ENCODE results near the gene ARF1.

ARF1 gene

DNA sequence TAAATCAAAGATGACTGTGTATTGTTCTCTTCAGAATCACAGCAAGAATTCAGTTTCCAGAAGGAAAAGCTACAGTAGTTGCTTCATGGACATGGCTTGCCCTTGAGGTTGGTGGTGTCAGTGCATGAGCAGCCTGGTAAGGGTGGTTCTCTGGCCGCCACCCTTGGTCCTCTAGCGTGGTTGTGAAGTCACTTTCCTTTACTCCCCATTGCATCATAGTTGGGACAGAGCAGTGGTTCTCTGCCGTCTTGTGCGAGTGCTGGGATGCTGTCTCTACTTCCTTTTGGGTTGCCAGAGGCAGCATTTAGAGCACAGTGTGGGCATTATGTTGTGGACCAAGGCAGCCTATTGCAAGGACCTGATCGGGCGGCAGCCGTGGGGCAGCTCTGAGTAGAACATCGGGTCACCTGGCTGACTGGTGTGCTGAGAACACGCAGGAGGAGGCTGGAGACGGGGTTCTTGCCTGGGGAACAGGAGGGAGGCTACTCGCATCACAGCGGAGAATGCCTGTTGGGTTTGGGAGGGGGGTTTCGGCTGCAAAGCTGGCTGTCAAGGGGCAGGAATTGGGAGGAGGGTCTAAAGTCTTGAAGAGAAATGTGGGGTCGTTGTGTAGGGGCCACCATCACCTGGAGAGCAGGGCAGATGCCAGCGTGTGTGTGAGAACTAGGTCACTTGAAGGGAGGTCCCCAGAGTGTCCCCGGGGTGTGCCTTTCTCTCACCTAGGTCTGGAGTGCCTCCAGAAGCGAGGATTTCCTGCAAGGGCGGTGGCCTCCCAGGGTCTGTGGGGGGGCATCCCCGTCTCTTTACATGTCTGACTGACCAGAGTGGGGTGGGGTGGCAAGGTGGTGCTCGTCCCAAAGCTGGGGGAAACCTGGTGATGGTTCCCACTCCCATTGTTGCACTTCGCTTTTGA lies 6.3 kb downstream of the ARF1 start:
- DNase-seq = no peak

DNA sequence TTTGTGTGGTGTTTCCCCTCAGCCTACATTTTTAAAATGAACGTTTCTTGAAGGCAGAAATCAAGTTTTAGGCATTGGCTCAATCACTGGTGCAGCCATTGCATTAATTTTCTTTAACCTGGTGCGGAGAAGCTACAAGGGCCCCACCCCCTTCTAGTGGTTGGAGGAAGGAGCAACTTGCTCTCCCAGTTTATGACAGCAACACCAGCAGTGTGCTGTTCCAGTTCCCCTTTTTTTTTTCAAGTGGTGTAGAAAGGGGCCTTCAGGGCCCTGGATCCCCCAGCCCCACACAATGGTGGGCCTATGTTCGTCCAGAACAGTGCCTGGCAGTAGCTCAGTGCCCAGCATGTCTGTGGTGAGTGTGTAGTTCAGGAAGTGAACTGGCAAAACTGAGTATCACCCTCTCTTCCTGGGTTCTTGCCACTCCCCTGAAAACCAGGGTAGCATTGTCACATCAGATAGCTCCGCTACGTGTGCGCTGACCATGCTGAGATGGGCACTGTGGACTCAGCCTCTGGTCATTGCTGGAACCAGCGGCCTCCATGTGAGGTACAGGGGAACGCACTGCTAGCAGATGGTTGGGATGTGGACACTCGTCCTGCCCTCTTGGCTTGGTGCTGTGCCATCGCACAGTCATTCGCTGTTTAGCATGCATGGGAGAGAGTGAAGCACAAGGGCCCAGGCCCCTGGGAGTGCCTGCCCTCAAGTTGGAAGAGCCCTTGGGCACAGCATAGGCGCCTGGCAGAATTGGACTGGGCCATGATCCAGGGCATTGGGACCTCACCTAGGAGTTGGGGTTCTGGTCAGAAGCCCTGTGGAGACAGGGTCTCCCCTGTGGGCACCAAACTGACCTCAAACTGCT lies 7.2 kb downstream of the ARF1 start:
- no peak for DNase-seq

DNA sequence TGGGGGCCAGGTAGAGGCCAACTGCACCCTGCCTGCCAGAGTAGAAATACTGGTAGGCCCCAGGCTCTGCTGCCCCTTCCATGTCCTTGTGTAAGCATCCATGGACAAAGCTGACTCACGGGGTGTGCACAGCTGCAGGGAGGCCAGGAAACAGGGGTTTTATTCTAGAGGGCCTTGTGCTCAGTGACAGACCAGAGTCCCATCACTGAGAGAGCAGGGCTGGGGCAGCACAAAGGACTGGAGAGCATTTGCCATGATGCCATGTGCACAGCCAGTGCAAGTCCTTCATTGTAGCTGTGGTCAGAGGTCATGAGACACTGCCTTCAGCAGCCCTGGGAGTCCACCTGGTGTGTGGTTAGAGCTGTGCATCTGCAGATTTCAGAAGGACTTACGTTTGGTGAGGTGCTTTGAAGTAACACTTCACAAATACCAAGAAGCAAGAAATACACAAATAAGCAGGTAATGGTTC lies 8.1 kb downstream of the ARF1 start:
- DNase-seq = no peak

DNA sequence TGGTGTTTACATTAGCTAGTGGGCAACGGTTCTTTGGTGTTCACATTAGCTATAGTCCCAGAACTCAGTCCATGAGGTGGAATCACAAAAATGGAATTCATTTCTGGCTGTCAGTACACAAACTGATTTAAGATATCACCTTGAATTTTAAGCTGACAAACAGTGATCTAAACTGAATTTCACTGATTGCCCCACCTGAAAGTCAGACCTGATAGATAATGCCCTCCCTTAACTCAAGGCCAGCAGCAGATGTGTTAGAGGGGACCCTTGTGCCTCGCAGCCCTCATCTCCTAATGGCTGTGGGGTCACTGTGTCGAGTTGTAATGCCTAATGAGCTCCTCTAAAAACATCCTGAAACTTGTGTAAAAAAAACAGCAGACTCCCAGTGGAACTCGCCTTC lies 8.6 kb downstream of the ARF1 start:
- DNase-seq = no peak

DNA sequence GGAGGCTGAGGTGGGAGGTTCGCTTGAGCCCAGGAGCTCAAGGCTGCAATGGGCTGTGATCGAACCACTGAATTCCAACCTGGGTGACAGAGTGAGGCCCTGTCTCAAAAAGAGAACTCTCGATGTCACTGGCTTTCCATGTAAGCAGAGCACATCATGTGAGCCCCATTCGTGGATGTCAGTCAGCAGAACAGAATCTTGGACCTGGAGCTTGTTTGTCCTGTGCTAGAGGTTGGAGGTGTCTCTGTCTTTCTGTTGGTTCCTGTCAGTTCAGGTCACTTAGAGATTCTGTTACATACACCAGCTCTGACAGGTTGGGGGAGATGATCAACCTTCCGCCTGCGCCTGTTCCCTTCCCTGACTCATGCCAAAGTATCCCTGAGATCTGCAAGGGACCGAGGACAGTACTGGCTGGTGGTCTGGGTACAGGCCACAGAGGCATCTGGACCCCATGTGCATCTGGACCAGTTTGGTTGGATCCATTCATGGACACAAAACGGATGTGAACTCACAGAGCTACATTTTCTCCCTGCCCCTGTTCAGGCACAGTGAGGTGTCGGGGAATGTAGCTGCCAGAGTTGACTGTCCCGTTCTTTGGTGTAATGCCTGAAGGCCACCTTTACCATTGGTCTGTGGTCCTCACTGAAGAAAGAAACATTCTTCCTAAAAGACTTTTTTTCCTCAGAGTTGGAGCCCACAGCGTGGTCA lies 10.0 kb downstream of the ARF1 start:
- no peak for DNase-seq

DNA sequence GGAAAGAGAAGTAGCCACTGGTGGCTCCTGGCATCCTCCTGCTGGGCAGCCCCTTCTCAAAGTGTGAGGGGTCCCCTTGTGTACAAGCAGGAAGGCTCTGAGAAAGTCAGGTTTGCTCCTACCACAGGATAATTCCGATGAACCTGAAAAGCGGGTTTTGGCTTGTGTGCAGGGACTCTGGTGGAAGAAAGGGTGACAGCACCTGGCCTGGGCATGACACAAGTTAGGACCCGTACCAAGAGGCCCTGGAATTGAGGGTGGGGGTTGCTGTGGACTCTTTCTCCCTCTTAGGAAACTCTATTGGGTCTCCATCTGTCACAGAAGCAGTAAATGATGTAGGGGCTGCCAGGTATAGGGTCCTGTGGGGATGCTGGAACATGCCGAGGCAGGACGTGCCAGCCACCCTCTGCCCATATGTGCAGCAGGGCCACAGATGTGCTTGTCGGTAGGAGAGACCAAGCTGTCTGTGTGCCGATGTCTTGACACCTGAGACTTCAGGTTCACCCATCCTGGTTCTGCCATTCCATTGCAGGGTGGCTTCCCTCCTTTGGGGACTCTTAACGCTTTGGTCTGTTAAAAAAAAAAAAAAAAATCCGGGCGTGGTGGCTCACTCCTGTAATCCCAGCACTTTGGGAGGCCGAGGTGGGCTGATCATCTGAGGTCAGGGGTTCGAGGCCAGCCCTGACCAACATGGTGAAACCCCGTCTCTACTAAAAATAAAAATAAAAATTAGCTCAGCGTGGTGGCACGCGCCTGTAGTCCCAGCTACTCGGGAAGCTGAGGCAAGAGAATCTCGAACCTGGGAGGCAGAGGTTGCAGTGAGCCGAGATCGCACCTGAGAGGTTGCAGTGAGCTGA lies 10.8 kb downstream of the ARF1 start:
- no peak for DNase-seq

DNA sequence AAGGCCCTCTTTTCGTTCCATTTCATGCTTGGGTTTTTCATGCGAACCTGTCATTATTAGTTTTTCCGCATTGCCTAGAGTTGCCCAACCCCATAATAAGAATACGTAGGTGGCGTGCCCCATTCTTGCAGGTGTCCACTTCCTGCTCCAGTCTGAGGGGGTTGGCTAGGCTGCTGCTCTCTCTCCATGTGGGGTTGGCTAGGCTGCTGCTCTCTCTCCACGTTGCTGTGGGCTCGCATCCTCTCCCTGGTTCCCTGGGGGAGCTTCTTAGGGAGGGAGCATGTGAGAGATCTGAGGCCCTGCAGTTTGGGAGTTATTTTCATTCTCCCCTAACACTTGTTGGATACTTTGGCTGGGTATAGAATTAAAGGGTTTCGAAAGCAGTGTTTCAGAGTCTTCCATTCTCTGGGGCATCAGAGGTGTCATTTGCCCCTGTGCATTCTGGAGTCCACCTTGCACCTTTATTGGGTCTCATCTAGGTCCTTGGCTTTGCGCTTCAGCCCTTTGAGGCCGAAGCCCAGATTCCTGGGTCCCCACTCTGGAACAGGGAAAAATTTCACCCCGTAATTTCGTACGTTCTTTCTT lies 12.0 kb downstream of the ARF1 start:
- no peak for DNase-seq

DNA sequence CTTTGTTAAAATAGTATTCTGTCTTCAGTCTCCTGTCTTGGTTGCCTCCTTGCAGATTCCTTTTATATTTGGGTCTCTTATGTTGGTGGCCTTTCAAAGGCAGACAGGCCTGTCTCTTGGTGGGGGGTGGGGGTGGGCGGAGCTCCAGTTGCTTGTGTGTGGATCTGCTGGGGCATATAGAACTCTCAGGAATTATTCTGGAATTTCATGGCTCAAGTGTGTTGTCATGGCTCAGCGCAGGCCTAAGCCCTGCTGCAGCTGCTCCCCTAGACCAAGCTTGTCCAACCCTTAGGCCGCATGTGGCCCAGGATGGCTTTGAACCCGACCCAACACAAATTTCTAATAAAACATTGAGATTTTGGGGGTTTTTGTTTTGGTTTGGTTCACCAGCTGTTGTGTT lies 12.7 kb downstream of the ARF1 start:
- DNase-seq = no peak

DNA sequence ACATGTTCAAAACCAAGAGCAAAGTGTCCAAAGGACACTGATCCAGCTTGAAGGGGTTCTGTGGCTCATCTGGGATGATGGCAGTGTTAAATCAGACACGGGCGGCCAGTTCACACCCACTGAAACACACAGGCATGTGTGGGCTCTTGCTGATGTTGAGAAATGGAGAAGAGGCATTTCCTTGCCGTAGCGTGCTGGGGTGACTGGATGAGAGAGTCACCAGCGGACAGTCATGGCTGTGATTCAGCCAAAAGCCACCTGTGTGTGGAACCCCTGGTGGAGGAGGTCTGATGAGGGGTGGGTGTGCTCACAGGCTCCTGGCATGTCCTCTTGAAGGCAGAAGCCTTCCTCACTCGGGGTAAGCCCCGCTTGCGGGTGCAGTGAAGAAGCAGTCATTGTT lies 13.4 kb downstream of the ARF1 start:
- no peak for DNase-seq

DNA sequence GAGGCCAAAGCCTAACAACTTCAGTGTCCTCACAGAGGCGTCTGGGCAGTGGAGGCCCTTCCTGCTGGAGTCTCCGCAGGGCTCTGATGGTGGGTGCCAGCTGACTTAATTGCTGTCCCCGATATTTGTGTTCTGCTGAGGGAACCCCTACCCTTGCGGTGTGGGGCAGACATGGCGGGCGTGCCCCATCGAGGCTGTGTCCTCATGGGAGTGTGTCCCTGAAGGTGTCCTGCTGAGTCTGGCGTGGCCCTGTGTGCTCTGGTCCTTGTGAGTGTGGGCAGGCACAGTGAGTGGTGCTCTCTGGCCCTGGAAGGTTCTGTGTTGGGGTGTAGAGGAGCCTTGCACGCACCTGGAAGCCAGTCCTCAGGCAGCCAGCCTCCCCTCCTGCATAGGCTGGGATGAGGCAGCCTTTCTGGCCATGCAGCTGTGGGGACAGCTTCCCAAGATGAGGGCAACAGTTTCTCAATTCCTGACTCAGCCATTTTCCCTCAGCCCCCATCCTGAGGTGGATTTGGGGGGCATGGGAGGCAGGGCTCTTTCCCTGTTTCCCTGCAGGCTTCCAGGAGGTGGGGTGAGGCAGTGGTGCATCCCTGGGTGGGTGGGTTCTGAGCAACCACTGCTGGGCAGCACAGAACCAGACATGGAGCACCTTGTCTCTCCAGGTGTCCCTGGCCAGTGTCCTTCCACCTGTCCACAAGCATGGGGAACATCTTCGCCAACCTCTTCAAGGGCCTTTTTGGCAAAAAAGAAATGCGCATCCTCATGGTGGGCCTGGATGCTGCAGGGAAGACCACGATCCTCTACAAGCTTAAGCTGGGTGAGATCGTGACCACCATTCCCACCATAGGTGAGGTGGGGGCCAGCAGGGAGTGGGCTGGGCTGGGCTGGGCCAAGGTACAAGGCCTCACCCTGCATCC lies 14.2 kb downstream of the ARF1 start:
- DNase-seq = no peak

DNA sequence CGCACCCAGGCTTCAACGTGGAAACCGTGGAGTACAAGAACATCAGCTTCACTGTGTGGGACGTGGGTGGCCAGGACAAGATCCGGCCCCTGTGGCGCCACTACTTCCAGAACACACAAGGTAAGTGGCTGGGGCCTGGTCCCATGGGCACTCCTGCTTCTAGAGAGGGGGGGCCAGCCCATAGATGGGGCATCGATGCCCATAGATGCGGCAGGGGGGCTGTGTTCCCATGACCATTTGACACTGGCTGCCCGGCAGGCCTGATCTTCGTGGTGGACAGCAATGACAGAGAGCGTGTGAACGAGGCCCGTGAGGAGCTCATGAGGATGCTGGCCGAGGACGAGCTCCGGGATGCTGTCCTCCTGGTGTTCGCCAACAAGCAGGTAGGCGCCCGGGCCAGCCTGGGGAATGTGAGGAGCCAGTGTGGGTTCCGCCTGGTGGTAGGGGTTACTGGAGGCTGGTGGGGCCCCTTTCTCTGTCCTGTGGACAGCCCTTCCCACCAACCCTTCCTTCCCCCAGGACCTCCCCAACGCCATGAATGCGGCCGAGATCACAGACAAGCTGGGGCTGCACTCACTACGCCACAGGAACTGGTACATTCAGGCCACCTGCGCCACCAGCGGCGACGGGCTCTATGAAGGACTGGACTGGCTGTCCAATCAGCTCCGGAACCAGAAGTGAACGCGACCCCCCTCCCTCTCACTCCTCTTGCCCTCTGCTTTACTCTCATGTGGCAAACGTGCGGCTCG lies 15.0 kb downstream of the ARF1 start:
- no peak for DNase-seq

DNA sequence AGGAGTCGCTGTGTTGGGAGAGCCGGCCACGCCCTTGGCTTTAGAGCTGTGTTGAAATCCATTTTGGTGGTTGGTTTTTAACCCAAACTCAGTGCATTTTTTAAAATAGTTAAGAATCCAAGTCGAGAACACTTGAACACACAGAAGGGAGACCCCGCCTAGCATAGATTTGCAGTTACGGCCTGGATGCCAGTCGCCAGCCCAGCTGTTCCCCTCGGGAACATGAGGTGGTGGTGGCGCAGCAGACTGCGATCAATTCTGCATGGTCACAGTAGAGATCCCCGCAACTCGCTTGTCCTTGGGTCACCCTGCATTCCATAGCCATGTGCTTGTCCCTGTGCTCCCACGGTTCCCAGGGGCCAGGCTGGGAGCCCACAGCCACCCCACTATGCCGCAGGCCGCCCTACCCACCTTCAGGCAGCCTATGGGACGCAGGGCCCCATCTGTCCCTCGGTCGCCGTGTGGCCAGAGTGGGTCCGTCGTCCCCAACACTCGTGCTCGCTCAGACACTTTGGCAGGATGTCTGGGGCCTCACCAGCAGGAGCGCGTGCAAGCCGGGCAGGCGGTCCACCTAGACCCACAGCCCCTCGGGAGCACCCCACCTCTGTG lies 15.9 kb downstream of the ARF1 start:
- DNase-seq = no peak

DNA sequence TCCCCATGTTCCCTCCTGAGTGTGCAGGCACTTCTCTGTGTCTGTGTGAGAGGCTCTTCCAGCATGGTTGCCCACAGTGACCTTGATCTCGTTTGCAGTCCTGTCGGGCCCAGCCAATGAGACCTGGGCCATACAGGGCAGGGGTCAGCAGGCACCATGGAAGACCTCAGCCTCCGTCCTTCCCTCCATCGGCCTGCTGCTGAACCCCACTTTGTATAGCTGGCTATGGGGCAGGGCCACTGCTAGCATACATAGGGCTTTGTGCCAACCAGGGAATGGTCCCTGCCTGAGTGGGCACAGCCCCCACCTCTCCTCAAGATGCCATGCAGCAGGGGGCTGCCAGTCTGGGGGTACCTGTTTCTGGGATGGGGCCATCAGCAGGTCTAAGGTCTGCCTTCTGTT lies 16.8 kb downstream of the ARF1 start:
- DNase-seq = no peak

DNA sequence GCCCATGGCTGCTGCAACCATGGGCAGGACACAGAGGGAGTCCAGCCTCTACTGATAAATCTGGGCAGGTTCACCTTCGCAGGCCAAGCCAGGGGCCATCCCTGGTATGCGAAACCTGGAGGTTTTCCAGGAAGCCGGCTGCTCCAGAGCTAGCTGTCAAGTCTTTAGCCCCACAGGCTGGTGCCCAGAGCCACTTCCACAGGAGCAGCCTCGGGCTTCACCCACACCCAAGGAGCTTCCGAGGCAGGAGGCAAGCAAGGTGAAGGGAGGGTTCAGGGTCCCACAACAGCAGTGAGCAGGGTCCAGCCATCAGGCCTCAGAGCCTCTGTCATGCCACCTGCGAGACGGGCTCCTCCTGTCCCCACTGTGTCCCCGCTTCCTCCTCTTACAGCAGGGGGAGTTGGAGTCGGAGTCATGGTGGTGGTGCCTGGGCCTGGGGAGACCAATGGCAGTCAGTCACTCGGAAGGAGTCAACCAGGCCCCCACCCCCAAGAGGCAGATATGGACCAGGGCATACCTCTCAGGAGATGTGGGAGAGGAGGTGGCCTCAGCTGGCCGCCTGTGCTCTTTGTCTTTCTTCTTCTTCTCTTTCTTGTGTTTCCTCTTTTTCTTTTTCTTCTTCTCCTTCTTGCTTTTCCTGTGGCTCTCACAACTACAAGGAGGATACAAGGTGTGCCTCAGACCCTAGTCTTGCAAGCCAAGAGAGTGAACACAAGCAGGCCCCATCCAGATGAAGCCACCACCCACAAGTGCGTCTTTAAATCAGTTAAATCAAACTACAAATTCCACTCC lies 18.5 kb downstream of the ARF1 start:
- DNase-seq = no peak

DNA sequence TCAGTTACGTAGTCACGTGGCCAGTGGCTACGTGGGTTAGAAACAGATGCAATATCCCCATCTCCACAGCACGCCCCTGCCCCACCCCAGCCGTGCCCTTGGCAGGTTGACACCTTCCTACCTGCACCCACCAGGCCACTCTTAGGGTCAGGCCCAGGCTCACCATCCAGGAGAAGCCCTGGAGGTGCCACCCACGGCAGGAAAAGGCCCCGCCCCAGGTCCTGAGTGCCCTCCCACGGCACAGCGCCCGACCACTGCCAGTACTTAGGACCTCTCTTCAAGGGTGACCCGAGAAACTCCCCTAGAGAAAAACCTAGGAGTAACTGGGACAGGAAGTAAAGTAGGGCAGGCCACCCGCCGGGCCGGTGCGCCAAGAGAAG lies 19.1 kb downstream of the ARF1 start:
- DNase-seq = no peak

DNA sequence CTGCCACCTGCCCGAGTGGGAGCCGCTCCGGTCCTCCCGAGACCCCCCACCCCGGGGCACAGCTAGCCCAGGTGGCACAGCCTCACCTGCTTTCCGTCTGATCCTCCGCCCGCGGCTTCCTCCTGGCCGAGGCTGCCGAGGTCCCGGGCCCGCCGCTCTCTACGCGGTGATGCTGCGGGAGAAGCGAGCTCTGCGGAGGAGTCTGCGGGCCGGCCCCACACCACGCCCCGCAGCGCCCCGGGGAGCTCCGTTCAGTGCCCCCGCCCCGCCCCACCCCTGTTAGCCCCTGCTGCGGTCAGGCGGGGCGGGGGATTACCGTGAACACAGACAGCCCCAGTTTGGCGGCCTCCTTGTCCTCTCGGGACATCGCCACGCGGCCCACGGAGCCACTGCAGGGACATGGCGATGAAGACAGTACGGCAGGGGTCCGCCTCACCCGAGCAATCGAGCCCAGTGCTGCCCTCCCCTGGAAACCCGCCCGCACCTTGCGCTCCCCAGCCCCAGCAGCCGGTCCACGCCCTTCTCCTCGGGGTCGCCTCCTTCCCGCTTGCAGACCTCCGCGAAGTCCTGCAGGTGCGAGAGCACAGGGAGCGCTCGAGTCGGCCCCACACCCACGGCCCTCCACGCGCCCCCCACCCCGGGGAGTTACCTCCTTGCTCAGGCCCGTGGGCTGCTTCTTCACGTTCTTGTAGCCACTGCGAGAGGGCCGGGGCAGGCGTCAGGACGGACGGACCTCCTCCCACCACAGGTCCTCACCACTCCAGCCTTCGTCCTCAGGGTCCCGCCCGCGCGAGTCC lies 19.7 kb downstream of the ARF1 start:
- DNase-seq = peak; percentile 54

DNA sequence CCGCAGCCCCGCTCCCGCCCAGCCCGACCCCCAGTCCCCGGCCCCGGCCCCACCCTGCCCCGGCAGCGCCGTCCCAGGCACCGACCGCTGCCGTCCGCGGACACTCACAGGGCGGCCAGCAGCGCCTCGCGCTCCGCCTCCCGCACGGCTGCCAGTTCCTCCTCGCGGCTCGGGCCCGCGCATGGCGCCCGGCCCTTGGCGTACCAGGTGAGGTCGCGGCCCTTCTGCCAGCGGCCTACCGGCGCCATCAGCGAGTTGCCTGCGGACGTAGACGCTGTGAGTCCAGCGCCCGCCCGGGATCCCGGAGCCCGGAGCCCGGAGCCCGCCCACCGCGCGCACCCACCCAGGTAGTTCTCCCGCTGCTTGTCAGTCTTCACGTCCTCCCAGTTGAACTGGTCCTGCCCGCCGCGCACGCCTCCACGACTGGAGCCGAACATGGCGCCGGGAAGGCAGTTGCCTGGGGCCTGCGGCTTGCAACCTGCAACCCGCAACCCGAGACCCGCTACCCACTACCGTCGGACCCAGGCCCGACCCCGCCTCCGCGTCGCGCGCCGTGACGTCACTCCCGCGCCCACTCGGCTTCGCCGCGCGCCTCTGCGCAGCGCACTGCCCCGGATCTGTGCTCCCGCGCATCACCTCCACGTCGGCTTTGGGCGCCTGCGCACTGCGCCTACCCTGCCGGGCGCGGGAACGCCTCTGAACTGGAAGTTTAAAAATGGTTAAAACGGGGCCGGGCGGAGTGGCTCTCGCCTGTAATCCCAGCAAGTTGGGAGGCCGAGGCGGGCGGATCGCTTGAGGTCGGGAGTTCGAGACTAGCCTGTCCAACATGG lies 20.5 kb downstream of the ARF1 start, which contains the start of gene C1orf35:
TSS of gene C1orf35 (minus strand) at position 535 of the 830 bp plus-strand sequence. CDS start at position 437, 98 bp downstream.
- peak; percentile 95 for DNase-seq
